SK-N-SH treated with all-trans-retinoic acid at 6 μM for 48 hours (cell line): ENCODE measurements around the gene MYH14.
"Not testable (repeated sequence)": the region's sequence is repeated elsewhere in the genome, so short reads cannot be mapped to it uniquely, and the experiment has no call there.

Source experiments
- ATAC-seq: fragments of 200-7000 bp; cut with Tn5 transposase; 3 replicates; pipeline ENCODE4 v1.9.1; 2020; ENCODE audit warnings: mild to moderate bottlenecking, moderate library complexity
- ARNTL ChIP-seq: fragments of 450-650 bp; formaldehyde crosslinking; IDR thresholded peaks from 2 replicates; pipeline ENCODE4 v1.5.0; 2020; ENCODE audit warnings: low read depth, mild to moderate bottlenecking, moderate library complexity, borderline replicate concordance
- CSDC2 ChIP-seq: fragments of 250-450 bp; sonication (Bioruptor Pico); IDR thresholded peaks from 2 replicates; pipeline ENCODE4 v1.5.0; 2020; ENCODE audit warnings: mild to moderate bottlenecking, moderate library complexity
- GLIS3 ChIP-seq: fragments of 250-450 bp; sonication (Bioruptor Pico); IDR thresholded peaks from 2 replicates; pipeline ENCODE4 v1.5.0; 2020; ENCODE audit warnings: mild to moderate bottlenecking, moderate library complexity
- ISL1 ChIP-seq: fragments of 250-450 bp; sonication (Bioruptor Pico); IDR thresholded peaks from 2 replicates; pipeline ENCODE4 v2.1.2; 2022; ENCODE audit warnings: mild to moderate bottlenecking, moderate library complexity
- OSR1 ChIP-seq: fragments of 250-450 bp; sonication (Bioruptor Pico); IDR thresholded peaks from 2 replicates; pipeline ENCODE4 v1.8.0; 2022; ENCODE audit warnings: moderate library complexity, mild to moderate bottlenecking, inconsistent platforms
- PPARA ChIP-seq: fragments of 250-450 bp; sonication (Bioruptor Pico); IDR thresholded peaks from 2 replicates; pipeline ENCODE4 v1.5.0; 2020; ENCODE audit warnings: mild to moderate bottlenecking, borderline replicate concordance
- RARB ChIP-seq: fragments of 250-450 bp; sonication (Bioruptor Pico); IDR thresholded peaks from 2 replicates; pipeline ENCODE4 v1.8.0; 2021; ENCODE audit warnings: mild to moderate bottlenecking, moderate library complexity
- SNAI2 ChIP-seq: fragments of 250-450 bp; sonication (Bioruptor Pico); IDR thresholded peaks from 2 replicates; pipeline ENCODE4 v1.5.0; 2020; ENCODE audit warnings: mild to moderate bottlenecking, moderate library complexity
- ZC3H10 ChIP-seq: fragments of 250-450 bp; sonication (Bioruptor Pico); IDR thresholded peaks from 2 replicates; pipeline ENCODE4 v1.5.1; 2021; ENCODE audit warnings: mild to moderate bottlenecking, moderate library complexity
- ZFP3 ChIP-seq: fragments of 250-450 bp; sonication (Bioruptor Pico); IDR thresholded peaks from 2 replicates; pipeline ENCODE4 v1.5.0; 2020; ENCODE audit warnings: mild to moderate bottlenecking, moderate library complexity
- ZNF565 ChIP-seq: fragments of 450-650 bp; formaldehyde crosslinking; conservative IDR thresholded peaks from 2 replicates; pipeline ENCODE4 v1.5.0; 2020; ENCODE audit warnings: low read depth, mild to moderate bottlenecking, moderate library complexity
- ZNF70 ChIP-seq: fragments of 450-650 bp; formaldehyde crosslinking; IDR thresholded peaks from 2 replicates; pipeline ENCODE4 v1.5.0; 2020; ENCODE audit warnings: mild to moderate bottlenecking, moderate library complexity
- TF ChIP-seq, protein P1 (sequence below): fragments of 250-450 bp; sonication (Bioruptor Pico); IDR thresholded peaks from 2 replicates; pipeline ENCODE4 v1.5.0; 2020; ENCODE audit warnings: mild to moderate bottlenecking, moderate library complexity
- TF ChIP-seq, protein P2 (sequence below): fragments of 250-450 bp; sonication (Bioruptor Pico); IDR thresholded peaks from 2 replicates; pipeline ENCODE4 v1.8.0; 2020; ENCODE audit warnings: mild to moderate bottlenecking, moderate library complexity, borderline replicate concordance
- TF ChIP-seq, protein P3 (sequence below): fragments of 250-450 bp; sonication (Bioruptor Pico); IDR thresholded peaks from 2 replicates; pipeline ENCODE4 v1.8.0; 2021; ENCODE audit warnings: low read depth, mild to moderate bottlenecking, moderate library complexity, borderline replicate concordance
- TF ChIP-seq, protein P4 (sequence below): fragments of 250-450 bp; sonication (Bioruptor Pico); IDR thresholded peaks from 2 replicates; pipeline ENCODE4 v1.5.1; 2020; ENCODE audit warnings: low read depth, mild to moderate bottlenecking, moderate library complexity
- TF ChIP-seq, protein P5 (sequence below): fragments of 250-450 bp; sonication (Bioruptor Pico); IDR thresholded peaks from 2 replicates; pipeline ENCODE4 v1.5.1; 2021; ENCODE audit warnings: mild to moderate bottlenecking, moderate library complexity

The MYH14 gene

DNA sequence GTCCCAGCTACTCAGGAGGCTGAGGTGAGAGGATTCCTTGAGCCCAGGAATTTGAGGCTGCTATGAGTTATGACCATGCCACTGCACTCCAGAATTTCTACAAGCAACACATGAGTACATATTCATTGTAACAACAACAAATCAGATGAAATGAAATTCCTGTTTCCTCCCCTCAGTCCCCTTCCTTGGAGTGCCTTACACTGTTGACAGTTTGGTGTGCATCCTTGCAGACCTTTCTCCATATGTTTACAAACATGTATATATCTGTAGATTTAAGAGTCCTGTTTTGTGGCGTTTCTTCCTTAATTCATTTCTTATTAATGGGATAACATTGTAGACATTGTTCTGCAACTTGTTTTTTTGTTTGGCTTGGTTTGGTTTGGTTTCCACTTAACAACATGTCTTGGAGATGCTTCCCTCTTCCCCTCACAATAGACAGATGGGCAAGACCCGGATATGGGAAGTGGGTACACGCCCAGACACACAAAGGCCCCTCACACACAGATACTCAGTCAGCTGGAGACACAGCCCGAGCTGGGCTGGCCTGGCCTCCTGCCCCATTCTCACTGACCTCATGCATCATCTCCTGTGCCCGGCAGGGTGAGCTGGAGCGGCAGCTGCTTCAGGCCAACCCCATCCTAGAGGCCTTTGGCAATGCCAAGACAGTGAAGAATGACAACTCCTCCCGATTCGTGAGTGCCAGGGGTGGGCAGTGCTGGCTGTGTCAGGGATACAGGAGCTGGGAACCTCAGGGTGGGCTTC, 21.7 kb downstream of the MYH14 start:
- TF ChIP-seq ZNF70 (CRISPR knock-in tag) = no peak
- TF ChIP-seq, protein P1, sequence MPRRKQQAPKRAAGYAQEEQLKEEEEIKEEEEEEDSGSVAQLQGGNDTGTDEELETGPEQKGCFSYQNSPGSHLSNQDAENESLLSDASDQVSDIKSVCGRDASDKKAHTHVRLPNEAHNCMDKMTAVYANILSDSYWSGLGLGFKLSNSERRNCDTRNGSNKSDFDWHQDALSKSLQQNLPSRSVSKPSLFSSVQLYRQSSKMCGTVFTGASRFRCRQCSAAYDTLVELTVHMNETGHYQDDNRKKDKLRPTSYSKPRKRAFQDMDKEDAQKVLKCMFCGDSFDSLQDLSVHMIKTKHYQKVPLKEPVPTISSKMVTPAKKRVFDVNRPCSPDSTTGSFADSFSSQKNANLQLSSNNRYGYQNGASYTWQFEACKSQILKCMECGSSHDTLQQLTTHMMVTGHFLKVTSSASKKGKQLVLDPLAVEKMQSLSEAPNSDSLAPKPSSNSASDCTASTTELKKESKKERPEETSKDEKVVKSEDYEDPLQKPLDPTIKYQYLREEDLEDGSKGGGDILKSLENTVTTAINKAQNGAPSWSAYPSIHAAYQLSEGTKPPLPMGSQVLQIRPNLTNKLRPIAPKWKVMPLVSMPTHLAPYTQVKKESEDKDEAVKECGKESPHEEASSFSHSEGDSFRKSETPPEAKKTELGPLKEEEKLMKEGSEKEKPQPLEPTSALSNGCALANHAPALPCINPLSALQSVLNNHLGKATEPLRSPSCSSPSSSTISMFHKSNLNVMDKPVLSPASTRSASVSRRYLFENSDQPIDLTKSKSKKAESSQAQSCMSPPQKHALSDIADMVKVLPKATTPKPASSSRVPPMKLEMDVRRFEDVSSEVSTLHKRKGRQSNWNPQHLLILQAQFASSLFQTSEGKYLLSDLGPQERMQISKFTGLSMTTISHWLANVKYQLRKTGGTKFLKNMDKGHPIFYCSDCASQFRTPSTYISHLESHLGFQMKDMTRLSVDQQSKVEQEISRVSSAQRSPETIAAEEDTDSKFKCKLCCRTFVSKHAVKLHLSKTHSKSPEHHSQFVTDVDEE (CRISPR knock-in tag) = no peak
- TF ChIP-seq ISL1 (CRISPR knock-in tag) = no peak
- no peak for TF ChIP-seq PPARA (CRISPR knock-in tag)
- TF ChIP-seq, protein P2, sequence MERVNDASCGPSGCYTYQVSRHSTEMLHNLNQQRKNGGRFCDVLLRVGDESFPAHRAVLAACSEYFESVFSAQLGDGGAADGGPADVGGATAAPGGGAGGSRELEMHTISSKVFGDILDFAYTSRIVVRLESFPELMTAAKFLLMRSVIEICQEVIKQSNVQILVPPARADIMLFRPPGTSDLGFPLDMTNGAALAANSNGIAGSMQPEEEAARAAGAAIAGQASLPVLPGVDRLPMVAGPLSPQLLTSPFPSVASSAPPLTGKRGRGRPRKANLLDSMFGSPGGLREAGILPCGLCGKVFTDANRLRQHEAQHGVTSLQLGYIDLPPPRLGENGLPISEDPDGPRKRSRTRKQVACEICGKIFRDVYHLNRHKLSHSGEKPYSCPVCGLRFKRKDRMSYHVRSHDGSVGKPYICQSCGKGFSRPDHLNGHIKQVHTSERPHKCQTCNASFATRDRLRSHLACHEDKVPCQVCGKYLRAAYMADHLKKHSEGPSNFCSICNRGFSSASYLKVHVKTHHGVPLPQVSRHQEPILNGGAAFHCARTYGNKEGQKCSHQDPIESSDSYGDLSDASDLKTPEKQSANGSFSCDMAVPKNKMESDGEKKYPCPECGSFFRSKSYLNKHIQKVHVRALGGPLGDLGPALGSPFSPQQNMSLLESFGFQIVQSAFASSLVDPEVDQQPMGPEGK (CRISPR knock-in tag) = no peak
- TF ChIP-seq CSDC2 (CRISPR knock-in tag) = no peak
- TF ChIP-seq ZC3H10 (CRISPR knock-in tag) = no peak
- TF ChIP-seq ARNTL (CRISPR knock-in tag) = no peak
- no peak for TF ChIP-seq GLIS3 (CRISPR knock-in tag)
- TF ChIP-seq ZFP3 (CRISPR knock-in tag) = no peak
- TF ChIP-seq, protein P3, sequence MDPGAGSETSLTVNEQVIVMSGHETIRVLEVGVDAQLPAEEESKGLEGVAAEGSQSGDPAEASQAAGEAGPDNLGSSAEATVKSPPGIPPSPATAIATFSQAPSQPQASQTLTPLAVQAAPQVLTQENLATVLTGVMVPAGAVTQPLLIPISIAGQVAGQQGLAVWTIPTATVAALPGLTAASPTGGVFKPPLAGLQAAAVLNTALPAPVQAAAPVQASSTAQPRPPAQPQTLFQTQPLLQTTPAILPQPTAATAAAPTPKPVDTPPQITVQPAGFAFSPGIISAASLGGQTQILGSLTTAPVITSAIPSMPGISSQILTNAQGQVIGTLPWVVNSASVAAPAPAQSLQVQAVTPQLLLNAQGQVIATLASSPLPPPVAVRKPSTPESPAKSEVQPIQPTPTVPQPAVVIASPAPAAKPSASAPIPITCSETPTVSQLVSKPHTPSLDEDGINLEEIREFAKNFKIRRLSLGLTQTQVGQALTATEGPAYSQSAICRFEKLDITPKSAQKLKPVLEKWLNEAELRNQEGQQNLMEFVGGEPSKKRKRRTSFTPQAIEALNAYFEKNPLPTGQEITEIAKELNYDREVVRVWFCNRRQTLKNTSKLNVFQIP = no peak
- TF ChIP-seq, protein P4, sequence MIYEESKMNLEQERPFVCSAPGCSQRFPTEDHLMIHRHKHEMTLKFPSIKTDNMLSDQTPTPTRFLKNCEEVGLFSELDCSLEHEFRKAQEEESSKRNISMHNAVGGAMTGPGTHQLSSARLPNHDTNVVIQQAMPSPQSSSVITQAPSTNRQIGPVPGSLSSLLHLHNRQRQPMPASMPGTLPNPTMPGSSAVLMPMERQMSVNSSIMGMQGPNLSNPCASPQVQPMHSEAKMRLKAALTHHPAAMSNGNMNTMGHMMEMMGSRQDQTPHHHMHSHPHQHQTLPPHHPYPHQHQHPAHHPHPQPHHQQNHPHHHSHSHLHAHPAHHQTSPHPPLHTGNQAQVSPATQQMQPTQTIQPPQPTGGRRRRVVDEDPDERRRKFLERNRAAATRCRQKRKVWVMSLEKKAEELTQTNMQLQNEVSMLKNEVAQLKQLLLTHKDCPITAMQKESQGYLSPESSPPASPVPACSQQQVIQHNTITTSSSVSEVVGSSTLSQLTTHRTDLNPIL (CRISPR knock-in tag) = no peak
- TF ChIP-seq, protein P5, sequence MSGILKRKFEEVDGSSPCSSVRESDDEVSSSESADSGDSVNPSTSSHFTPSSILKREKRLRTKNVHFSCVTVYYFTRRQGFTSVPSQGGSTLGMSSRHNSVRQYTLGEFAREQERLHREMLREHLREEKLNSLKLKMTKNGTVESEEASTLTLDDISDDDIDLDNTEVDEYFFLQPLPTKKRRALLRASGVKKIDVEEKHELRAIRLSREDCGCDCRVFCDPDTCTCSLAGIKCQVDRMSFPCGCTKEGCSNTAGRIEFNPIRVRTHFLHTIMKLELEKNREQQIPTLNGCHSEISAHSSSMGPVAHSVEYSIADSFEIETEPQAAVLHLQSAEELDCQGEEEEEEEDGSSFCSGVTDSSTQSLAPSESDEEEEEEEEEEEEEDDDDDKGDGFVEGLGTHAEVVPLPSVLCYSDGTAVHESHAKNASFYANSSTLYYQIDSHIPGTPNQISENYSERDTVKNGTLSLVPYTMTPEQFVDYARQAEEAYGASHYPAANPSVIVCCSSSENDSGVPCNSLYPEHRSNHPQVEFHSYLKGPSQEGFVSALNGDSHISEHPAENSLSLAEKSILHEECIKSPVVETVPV (CRISPR knock-in tag) = no peak
- no peak for TF ChIP-seq ZNF565 (CRISPR knock-in tag)
- no peak for TF ChIP-seq RARB (CRISPR knock-in tag)
- no peak for TF ChIP-seq SNAI2
- TF ChIP-seq OSR1 = no peak

DNA sequence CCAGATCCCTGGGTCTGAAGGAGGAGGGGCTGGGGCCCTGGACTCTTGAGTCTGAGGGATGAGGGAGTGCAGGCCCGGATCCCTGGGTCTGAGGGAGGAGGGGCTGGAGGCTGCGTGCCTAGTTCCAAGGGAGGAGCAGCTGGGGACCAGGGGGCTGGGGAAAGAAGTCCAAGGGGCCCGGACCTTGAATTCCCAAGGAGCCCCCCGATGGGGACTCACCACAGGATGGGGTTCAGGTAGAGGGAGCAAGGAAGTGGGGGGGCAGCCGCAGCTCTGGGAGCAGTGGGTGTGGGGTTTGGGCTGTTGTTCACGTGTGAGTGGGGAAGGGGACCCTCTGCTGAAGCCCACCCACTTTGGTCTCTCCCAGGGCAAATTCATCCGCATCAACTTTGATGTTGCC, 23.1 kb downstream of the MYH14 start:
- no peak for ATAC-seq
- TF ChIP-seq, protein P3 = no peak
- TF ChIP-seq, protein P1 (CRISPR knock-in tag) = no peak
- TF ChIP-seq OSR1 (no peak), GLIS3 (CRISPR knock-in tag) (no peak)

More for the DNA sequence above, 21.7 kb downstream of the MYH14 start:
- ATAC-seq = no peak

DNA sequence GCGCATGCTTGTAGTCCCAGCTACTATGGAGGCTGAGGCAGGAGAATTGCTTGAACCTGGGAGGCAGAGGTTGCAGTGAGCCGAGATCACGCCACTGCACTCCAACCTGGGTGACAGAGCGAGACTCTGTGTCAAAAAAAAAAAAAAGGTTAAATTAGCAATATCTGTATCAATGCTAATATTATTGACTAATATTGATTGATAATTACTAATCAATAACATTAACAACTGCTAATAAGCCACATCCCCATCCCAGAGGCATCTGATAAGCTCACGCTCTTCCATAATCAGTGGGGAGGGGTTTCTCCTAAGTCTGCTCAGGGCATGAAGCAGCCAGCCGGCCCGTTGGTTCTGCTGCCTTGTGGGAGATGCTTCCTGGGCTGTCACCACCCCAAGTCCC, 24.7 kb downstream of the MYH14 start:
- ATAC-seq = not testable (repeated sequence)
